HepG2 (cell line): ENCODE results near the gene UMPS. TPM values are rescaled to one million over a fixed set of nuclear protein-coding genes. Genes with fewer than 3 reads are reported as not detected.

Source experiments
- AGO1 ChIP-seq: fragments of 200-400 bp; formaldehyde crosslinking; IDR thresholded peaks from 2 replicates; pipeline ENCODE4 v1.6.1; 2017; ENCODE audit warnings: mild to moderate bottlenecking, low read depth, low read length, moderate library complexity; ENCODE audit not compliant: poor library complexity, severe bottlenecking
- BORCS8-MEF2B ChIP-seq: sonication (generic); formaldehyde crosslinking; IDR thresholded peaks from 2 replicates; pipeline ENCODE4 v1.8.0; 2022; ENCODE audit warnings: mild to moderate bottlenecking, missing genetic modification reagents
- DR1 ChIP-seq: sonication (generic); formaldehyde crosslinking; IDR thresholded peaks from 2 replicates; pipeline ENCODE4 v1.8.0; 2021; ENCODE audit warnings: mild to moderate bottlenecking, missing genetic modification reagents, inconsistent platforms
- GLI4 ChIP-seq: sonication (generic); formaldehyde crosslinking; IDR thresholded peaks from 2 replicates; pipeline ENCODE4 v1.5.1; 2020; ENCODE audit warnings: missing genetic modification reagents, mild to moderate bottlenecking, moderate library complexity, borderline replicate concordance
- HMG20A ChIP-seq: IDR thresholded peaks from 2 replicates; pipeline ENCODE4 v1.6.1; 2016; ENCODE audit warnings: borderline replicate concordance
- HNF1B ChIP-seq: sonication (generic); formaldehyde crosslinking; IDR thresholded peaks from 2 replicates; pipeline ENCODE4 v1.5.1; 2020; ENCODE audit warnings: mild to moderate bottlenecking, moderate library complexity, missing genetic modification reagents
- HOXA3 ChIP-seq: sonication (generic); formaldehyde crosslinking; IDR thresholded peaks from 2 replicates; pipeline ENCODE4 v1.5.0; 2020; ENCODE audit warnings: missing genetic modification reagents
- IRF9 ChIP-seq: sonication (generic); formaldehyde crosslinking; IDR thresholded peaks from 2 replicates; pipeline ENCODE4 v1.8.0; 2022; ENCODE audit warnings: missing genetic modification reagents, mild to moderate bottlenecking, borderline replicate concordance
- KDM3A ChIP-seq: IDR thresholded peaks from 2 replicates; pipeline ENCODE4 v1.6.1; 2018; ENCODE audit warnings: low read depth, missing compliant biosample characterization
- KLF11 ChIP-seq: IDR thresholded peaks from 2 replicates; pipeline ENCODE4 v1.6.1; 2016; ENCODE audit warnings: missing compliant biosample characterization
- KLF9 ChIP-seq: IDR thresholded peaks from 2 replicates; pipeline ENCODE4 v1.6.1; 2016; ENCODE audit warnings: low read depth
- MEIS2 ChIP-seq: sonication (generic); formaldehyde crosslinking; IDR thresholded peaks from 2 replicates; pipeline ENCODE4 v1.9.0; 2021; ENCODE audit warnings: mild to moderate bottlenecking, missing genetic modification reagents
- NCOA2 ChIP-seq: sonication (generic); formaldehyde crosslinking; IDR thresholded peaks from 2 replicates; pipeline ENCODE4 v1.8.0; 2022; ENCODE audit warnings: inconsistent platforms
- PLSCR1 ChIP-seq: sonication (generic); formaldehyde crosslinking; IDR thresholded peaks from 2 replicates; pipeline ENCODE4 v1.5.0; 2020; ENCODE audit warnings: missing genetic modification reagents, mild to moderate bottlenecking, borderline replicate concordance
- RBM22 ChIP-seq: fragments of 200-400 bp; formaldehyde crosslinking; optimal IDR thresholded peaks from 2 replicates; pipeline ENCODE3; 2017; ENCODE audit warnings: mild to moderate bottlenecking, low read length, moderate library complexity
- RFXANK ChIP-seq: IDR thresholded peaks from 2 replicates; pipeline ENCODE4 v1.6.1; 2016
- SMC3 ChIP-seq: IDR thresholded peaks from 2 replicates; pipeline ENCODE4 v1.6.1; 2011; ENCODE audit warnings: low read length, improper control_type of control experiment
- ZFP36L1 ChIP-seq: sonication (generic); formaldehyde crosslinking; IDR thresholded peaks from 2 replicates; pipeline ENCODE4 v1.8.0; 2022; ENCODE audit warnings: mild to moderate bottlenecking, missing genetic modification reagents, moderate library complexity
- ZGPAT ChIP-seq: IDR thresholded peaks from 2 replicates; pipeline ENCODE4 v1.6.1; 2016; ENCODE audit warnings: mild to moderate bottlenecking
- ZKSCAN5 ChIP-seq: sonication (generic); formaldehyde crosslinking; IDR thresholded peaks from 2 replicates; pipeline ENCODE4 v1.5.1; 2020; ENCODE audit warnings: mild to moderate bottlenecking, missing genetic modification reagents
- ZMAT3 ChIP-seq: sonication (generic); formaldehyde crosslinking; conservative IDR thresholded peaks from 2 replicates; pipeline ENCODE4 v1.7.0; 2021; ENCODE audit warnings: missing genetic modification reagents
- ZNF205 ChIP-seq: IDR thresholded peaks from 2 replicates; pipeline ENCODE4 v1.6.1; 2018; ENCODE audit warnings: missing biosample characterization, missing genetic modification reagents
- ZNF3 ChIP-seq: IDR thresholded peaks from 2 replicates; pipeline ENCODE4 v1.7.0; 2017; ENCODE audit warnings: inconsistent platforms
- ZNF350 ChIP-seq: sonication (generic); formaldehyde crosslinking; IDR thresholded peaks from 2 replicates; pipeline ENCODE4 v1.4.0; 2020; ENCODE audit warnings: mild to moderate bottlenecking, low read depth, missing genetic modification reagents, borderline replicate concordance
- ZNF576 ChIP-seq: sonication (generic); formaldehyde crosslinking; IDR thresholded peaks from 2 replicates; pipeline ENCODE4 v1.4.0; 2020; ENCODE audit warnings: mild to moderate bottlenecking, missing genetic modification reagents
- ZNF605 ChIP-seq: sonication (generic); formaldehyde crosslinking; IDR thresholded peaks from 2 replicates; pipeline ENCODE4 v1.8.0; 2022; ENCODE audit warnings: mild to moderate bottlenecking, missing genetic modification reagents
- ZSCAN9 ChIP-seq: IDR thresholded peaks from 2 replicates; pipeline ENCODE4 v1.6.1; 2016; ENCODE audit warnings: borderline replicate concordance
- polyA plus RNA-seq, 8 experiments: library from polyadenylated mRNA; depleted of rRNA in 3 of 8; stranded (reverse) in 7 of 8; unstranded in 1 of 8; fragments of >200 nt; fragmentation: Illumina TruSeq in 4 of 8; extraction: Trizol in 4 of 8; gene quantifications; 2 replicates each; pipeline versions ENCODE4 v1.2.1 to v1.2.3, GENCODE V29; 2011 to 2016; ENCODE audit warnings: low read depth in 4 of 8, missing spikeins in 1 of 8, mixed read lengths in 1 of 8; ENCODE audit not compliant: insufficient read depth in 1 of 8
- total RNA-seq, 5 experiments: library from RNA; depleted of rRNA; stranded (reverse); fragments of >200 nt; fragmentation: Illumina TruSeq; extraction: Trizol; gene quantifications; 2 replicates each; pipeline ENCODE4 v1.2.3, GENCODE V29; 2016; ENCODE audit warnings: low read depth in 1 of 5

UMPS gene
- total and polyA plus RNA-seq, 2 of the 13 experiments (the other 11 are each of a cell fraction or from before 2014, with no cell fraction given) = 52.7 to 74.2 TPM

- TF ChIP-seq AGO1 = no peak
- 0 out of 2 replicates have a peak, but pooled peaks have one; percentile 32 for TF ChIP-seq KDM3A
- peak; percentile 40; the same call in 1 of the 2 replicates for TF ChIP-seq BORCS8-MEF2B (CRISPR knock-in tag)
- 0 out of 2 replicates have a peak, but pooled peaks have one; percentile 36 for TF ChIP-seq ZMAT3
- no peak for TF ChIP-seq PLSCR1 (CRISPR knock-in tag)
- TF ChIP-seq ZKSCAN5 (CRISPR knock-in tag) = no peak
- peak; percentile 92 for TF ChIP-seq SMC3
- TF ChIP-seq KLF9 = no peak
- no peak for TF ChIP-seq MEIS2
- peak; percentile 45; the same call in 1 of the 2 replicates for TF ChIP-seq ZGPAT (CRISPR knock-in tag)
- TF ChIP-seq ZSCAN9 (CRISPR knock-in tag) = peak; percentile 22; the same call in 1 of the 2 replicates
- TF ChIP-seq ZFP36L1 (CRISPR knock-in tag) = no peak
- no peak for TF ChIP-seq DR1 (CRISPR knock-in tag)
- no peak for TF ChIP-seq ZNF576 (CRISPR knock-in tag)
- TF ChIP-seq RFXANK (CRISPR knock-in tag) = 0 out of 2 replicates have a peak, but pooled peaks have one; percentile 57
- peak; percentile 65; the same call in 1 of the 2 replicates for TF ChIP-seq KLF11
- peak; percentile 36 for TF ChIP-seq RBM22
- 0 out of 2 replicates have a peak, but pooled peaks have one; percentile 9 for TF ChIP-seq NCOA2 (CRISPR knock-in tag)
- 0 out of 2 replicates have a peak, but pooled peaks have one; percentile 40 for TF ChIP-seq ZNF205 (CRISPR knock-in tag)
- TF ChIP-seq HOXA3 (CRISPR knock-in tag) = peak; percentile 45; the same call in 1 of the 2 replicates
- TF ChIP-seq ZNF605 (CRISPR knock-in tag) = peak; percentile 24; the same call in 1 of the 2 replicates
- TF ChIP-seq GLI4 (CRISPR knock-in tag) = no peak
- 0 out of 2 replicates have a peak, but pooled peaks have one; percentile 42 for TF ChIP-seq HNF1B
- TF ChIP-seq HMG20A = 0 out of 2 replicates have a peak, but pooled peaks have one; percentile 22
- TF ChIP-seq IRF9 (CRISPR knock-in tag) = peak; percentile 40; the same call in 1 of the 2 replicates
- TF ChIP-seq ZNF3 (CRISPR knock-in tag) = peak; percentile 31; the same call in 1 of the 2 replicates
- TF ChIP-seq ZNF350 (CRISPR knock-in tag) = peak; percentile 26; the same call in 1 of the 2 replicates
Measured at GRCh38 chr3:124761250-124761796, 31.1 kb downstream of the UMPS start (continued).
